BLaER1 treated with 17β-estradiol and CSF1 and Interleukin-3, amounts not matched to agents 10 nM and 100 nM (cell line): Measurements from ENCODE around the gene SARS1.

ENCODE experiments used
- H3K27ac ChIP-seq, 11 experiments: shearing (Covaris generic); formaldehyde crosslinking; 2 replicates each; pipeline ENCODE4 v1.8.1; 2022
- H3K27me3 ChIP-seq, 11 experiments: shearing (Covaris generic); formaldehyde crosslinking; 2 replicates each; pipeline ENCODE4 v1.8.1; 2022
- H3K36me3 ChIP-seq, 11 experiments: shearing (Covaris generic); formaldehyde crosslinking; 2 replicates each; pipeline ENCODE4 v1.8.1; 2022
- H3K4me1 ChIP-seq, 10 experiments: shearing (Covaris generic); formaldehyde crosslinking; 2 replicates each; pipeline ENCODE4 v1.8.1; 2022
- H3K4me2 ChIP-seq, 11 experiments: shearing (Covaris generic); formaldehyde crosslinking; 2 replicates each; pipeline ENCODE4 v1.8.1; 2022
- H3K4me3 ChIP-seq, 10 experiments: shearing (Covaris generic); formaldehyde crosslinking; 2 replicates each; pipeline ENCODE4 v1.8.1; 2022
- H3K9ac ChIP-seq, 11 experiments: shearing (Covaris generic); formaldehyde crosslinking; 2 replicates each; pipeline ENCODE4 v1.8.1; 2022
- H3K9me3 ChIP-seq, 11 experiments: shearing (Covaris generic); formaldehyde crosslinking; replicated peaks in 1 of 11; 2 replicates each; pipeline ENCODE4 v1.8.1; 2022
- H4K20me1 ChIP-seq, 11 experiments: shearing (Covaris generic); formaldehyde crosslinking; 2 replicates each; pipeline ENCODE4 v1.8.1; 2022
- Cebpa-rat ChIP-seq, 11 experiments: shearing (Covaris generic); IDR thresholded peaks; 2 replicates each; pipeline ENCODE4 v1.8.1; 2022

SARS1 gene

DNA sequence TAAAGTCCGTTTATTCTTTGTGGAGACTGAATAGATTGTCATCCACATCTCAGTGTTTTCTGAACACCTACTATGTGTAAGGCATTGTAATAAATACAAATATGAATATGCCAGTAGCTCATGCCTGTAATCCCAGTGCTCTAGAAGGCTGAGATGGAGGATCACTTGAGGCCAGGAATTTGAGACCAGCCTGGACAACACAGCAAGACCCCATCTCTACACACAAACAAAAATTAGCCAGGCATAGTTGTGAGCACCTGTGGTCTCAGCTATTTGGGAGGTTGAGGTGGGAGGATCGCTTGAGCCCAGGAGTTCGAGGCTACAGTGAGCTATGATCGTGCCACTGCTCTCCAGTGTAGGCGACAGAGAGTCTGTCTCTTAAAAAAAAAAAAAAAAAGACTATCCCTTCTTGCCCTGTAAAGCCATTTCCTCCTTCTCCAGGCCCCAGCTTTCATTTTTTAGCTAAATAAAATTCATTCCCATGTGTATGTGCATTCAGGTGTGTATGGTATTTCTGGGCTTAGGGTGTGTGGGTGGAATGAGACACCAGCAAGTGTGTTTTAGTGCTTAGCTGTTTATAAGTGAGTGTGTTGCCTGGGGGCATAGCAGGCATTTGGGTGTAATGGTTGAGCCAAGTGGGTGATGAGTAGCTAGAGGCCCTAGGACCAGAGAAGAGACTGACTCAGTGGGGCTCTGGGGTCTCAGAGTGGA, 43.4 kb downstream of the SARS1 start:
- Histone ChIP-seq H3K4me2 (no peak overlapping the region), H3K4me1 (peaks cover 30 to 44% (median 36%) of the 10 kb centered on the region in 10 experiments), H3K9me3 (no peaks in the 10 kb centered on the region), H3K27ac (no peak overlapping the region; a peak in 1 of 22 replicates), H4K20me1 (no peaks in the 10 kb centered on the region), H3K9ac (no peak overlapping the region), H3K36me3 (peaks cover 0 to 28% (median 10%) of the 10 kb centered on the region in 11 experiments; a peak in 12 of 22 replicates), H3K4me3 (no peak overlapping the region), H3K27me3 (no peaks in the 10 kb centered on the region)
- TF ChIP-seq Cebpa-rat (IDR thresholded peaks at IDR 0.05), result no peak

DNA sequence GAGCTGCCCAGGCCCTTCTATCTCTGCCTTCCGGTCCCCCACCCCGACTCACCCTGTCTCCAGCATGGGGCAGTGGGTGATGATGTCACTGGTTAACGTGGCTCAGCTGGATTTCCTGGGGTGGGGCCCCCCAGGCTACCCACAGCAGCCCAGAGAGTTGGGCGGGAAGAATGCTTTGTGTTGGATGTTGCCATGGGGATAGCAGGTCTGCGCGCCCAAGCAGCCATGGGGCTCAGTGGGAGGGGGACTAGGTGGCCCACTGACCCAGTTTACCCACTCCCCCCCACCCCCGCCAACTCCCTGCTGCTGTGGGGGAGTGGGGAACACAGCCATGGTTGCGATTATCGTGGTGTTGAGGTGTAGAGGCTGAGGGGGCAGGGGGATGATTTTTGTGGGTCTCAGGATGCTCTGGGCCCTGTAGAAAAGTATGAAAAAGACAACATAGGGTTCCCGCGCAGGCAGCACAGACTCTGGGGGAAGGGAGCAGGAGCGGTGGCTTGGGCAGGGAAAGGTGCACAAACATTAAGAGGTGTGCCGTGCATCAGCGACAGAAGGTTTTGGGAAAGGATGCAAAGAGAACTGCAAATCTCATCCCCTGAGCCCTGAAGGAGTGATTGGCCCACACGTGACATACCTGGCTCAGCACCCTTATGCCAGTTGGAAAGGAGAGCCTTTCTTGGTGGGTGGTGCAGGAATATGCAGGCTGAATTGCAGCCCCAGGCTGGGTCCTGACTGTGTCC, 44.1 kb downstream of the SARS1 start:
- Histone ChIP-seq H4K20me1 (no peaks in the 10 kb centered on the region), H3K27me3 (no peaks in the 10 kb centered on the region), H3K9ac (no peak overlapping the region), H3K27ac (no peak overlapping the region; a peak in 1 of 22 replicates), H3K4me2 (no peak overlapping the region), H3K9me3 (no peaks in the 10 kb centered on the region), H3K36me3 (peaks cover 0 to 30% (median 10%) of the 10 kb centered on the region in 11 experiments; a peak in 12 of 22 replicates), H3K4me1 (peaks cover 30 to 40% (median 34%) of the 10 kb centered on the region in 10 experiments), H3K4me3 (no peak overlapping the region)
- TF ChIP-seq Cebpa-rat (IDR thresholded peaks at IDR 0.05), result no peak

DNA sequence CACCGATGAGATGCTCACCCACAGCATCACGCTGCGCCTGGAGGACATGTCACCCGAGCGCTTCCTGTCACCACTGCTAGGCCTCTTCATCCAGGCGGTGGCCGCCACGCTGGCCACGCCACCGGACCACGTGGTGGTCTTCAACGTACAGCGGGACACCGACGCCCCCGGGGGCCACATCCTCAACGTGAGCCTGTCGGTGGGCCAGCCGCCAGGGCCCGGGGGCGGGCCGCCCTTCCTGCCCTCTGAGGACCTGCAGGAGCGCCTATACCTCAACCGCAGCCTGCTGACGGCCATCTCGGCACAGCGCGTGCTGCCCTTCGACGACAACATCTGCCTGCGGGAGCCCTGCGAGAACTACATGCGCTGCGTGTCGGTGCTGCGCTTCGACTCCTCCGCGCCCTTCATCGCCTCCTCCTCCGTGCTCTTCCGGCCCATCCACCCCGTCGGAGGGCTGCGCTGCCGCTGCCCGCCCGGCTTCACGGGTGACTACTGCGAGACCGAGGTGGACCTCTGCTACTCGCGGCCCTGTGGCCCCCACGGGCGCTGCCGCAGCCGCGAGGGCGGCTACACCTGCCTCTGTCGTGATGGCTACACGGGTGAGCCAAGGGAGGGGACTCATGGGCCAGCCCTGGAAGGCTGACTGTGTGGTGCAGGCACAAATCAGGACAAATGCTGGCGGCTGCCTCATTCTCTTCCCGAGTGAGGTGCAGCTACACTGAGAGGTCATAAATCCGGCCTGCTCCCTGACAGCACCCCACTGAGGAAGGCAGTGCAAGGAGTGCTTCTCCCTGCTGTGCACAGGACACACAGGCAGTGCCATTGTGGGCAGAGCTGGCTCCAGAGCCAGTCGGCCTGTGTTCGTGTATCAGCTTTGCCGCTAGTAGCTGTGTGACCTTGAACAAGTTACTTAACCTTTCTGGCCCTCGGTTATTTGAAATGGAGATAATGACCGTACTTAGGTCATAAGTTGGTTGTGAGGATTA, 45.1 kb downstream of the SARS1 start:
- Histone ChIP-seq H3K4me1 (peaks cover 21 to 32% (median 27%) of the 10 kb centered on the region in 10 experiments), H3K9ac (no peak overlapping the region), H3K27me3 (no peaks in the 10 kb centered on the region), H3K9me3 (no peaks in the 10 kb centered on the region), H3K4me2 (no peak overlapping the region), H4K20me1 (no peaks in the 10 kb centered on the region), H3K27ac (no peak overlapping the region), H3K4me3 (no peak overlapping the region), H3K36me3 (peaks cover 0 to 30% (median 10%) of the 10 kb centered on the region in 11 experiments; a peak in 12 of 22 replicates)
- TF ChIP-seq Cebpa-rat (IDR thresholded peaks at IDR 0.05), result no peak

DNA sequence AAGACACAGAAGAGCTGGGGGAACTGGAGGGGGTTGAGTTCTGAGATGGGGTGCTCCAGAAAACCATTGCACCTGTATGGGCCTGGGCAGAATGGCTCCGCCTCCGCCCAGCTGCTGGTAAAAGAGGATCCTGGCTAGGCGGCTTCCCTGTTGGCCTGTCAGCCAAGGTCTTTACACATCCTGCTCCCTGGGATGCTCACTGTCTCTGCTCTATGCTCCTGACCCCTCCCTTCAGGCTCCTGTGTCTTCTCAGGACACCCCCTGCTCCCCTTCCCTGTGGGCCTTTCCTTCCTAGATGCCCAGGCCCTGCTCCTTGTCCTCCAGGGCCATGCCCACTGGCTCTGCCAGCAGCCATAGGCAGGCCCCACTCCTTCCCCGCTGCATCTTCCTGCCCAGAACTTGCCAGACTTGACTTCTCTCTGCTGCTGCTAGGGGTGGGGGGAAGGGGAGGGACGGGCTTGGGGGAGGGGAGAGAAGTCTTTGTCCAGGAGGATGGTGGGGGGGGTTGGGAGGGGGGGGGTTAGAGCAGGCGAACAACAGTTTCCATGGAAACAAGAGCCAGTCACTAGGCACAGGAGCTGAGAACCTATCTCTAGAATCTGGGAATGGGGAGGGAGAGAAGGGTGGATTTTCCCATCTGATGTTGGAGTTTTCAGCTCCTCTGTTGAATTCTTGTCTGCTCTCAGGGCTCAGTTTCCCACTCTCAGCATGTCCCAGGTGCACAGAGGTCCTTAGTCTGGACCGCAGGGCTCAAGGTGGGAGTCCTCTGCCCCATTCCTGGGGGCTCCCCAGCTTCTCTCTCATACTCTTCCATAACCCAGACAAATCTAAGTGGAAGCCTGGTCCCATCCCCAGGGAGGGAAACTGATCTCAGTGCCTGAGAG, 46.2 kb downstream of the SARS1 start:
- H3K4me2 ChIP-seq, result no peak overlapping the region
- H3K9me3 ChIP-seq, result no peaks in the 10 kb centered on the region
- 0 out of 22 replicates have a peak overlapping the region, but pooled peaks of 1 of the 11 experiments have one; percentile 23 for H3K9ac ChIP-seq
- TF ChIP-seq Cebpa-rat (IDR thresholded peaks at IDR 0.05), result no peak
- peaks cover 10 to 24% (median 18%) of the 10 kb centered on the region in 10 experiments for H3K4me1 ChIP-seq
- H3K27ac ChIP-seq, result no peak overlapping the region
- H3K4me3 ChIP-seq, result no peak overlapping the region
- peaks cover 0 to 35% (median 14%) of the 10 kb centered on the region in 11 experiments; a peak in 12 of 22 replicates for H3K36me3 ChIP-seq
- no peaks in the 10 kb centered on the region for H3K27me3 ChIP-seq
- H4K20me1 ChIP-seq, result no peaks in the 10 kb centered on the region

DNA sequence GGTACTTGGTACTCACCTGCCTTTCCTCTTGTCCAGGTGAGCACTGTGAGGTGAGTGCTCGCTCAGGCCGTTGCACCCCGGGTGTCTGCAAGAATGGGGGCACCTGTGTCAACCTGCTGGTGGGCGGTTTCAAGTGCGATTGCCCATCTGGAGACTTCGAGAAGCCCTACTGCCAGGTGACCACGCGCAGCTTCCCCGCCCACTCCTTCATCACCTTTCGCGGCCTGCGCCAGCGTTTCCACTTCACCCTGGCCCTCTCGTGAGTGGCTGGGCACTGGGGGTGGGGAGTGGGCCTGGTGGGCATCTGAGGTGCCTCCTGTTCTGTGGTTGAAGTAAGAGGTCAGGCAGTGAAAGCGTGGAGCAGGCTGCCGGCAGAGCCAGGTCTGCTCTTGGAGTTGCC, 47.3 kb downstream of the SARS1 start:
- Histone ChIP-seq H3K4me2 (no peak overlapping the region), H3K9me3 (no peaks in the 10 kb centered on the region), H3K27ac (no peak overlapping the region), H3K9ac (no peak overlapping the region), H3K27me3 (no peaks in the 10 kb centered on the region), H3K4me1 (peaks cover 0 to 14% (median 7%) of the 10 kb centered on the region in 10 experiments; a peak in 14 of 20 replicates), H3K36me3 (peaks cover 0 to 46% (median 14%) of the 10 kb centered on the region in 11 experiments; a peak in 12 of 22 replicates), H3K4me3 (no peak overlapping the region), H4K20me1 (no peaks in the 10 kb centered on the region)
- no peak for TF ChIP-seq Cebpa-rat (IDR thresholded peaks at IDR 0.05)

DNA sequence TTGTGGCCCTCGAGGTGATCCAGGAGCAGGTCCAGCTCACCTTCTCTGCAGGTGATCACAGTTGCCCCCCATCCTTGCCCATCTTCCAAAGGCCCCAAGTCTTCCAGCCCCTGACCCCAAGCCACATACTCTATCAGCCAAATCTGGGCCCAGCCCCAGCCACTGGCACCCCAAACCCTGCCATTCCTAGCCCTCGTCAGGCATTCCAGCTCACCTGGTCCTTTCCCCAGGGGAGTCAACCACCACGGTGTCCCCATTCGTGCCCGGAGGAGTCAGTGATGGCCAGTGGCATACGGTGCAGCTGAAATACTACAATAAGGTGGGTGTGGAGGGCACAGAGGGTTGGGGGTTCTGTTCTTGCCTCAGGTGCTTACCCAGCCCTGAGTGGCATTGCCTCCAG, 47.9 kb downstream of the SARS1 start:
- TF ChIP-seq Cebpa-rat (IDR thresholded peaks at IDR 0.05), result no peak

DNA sequence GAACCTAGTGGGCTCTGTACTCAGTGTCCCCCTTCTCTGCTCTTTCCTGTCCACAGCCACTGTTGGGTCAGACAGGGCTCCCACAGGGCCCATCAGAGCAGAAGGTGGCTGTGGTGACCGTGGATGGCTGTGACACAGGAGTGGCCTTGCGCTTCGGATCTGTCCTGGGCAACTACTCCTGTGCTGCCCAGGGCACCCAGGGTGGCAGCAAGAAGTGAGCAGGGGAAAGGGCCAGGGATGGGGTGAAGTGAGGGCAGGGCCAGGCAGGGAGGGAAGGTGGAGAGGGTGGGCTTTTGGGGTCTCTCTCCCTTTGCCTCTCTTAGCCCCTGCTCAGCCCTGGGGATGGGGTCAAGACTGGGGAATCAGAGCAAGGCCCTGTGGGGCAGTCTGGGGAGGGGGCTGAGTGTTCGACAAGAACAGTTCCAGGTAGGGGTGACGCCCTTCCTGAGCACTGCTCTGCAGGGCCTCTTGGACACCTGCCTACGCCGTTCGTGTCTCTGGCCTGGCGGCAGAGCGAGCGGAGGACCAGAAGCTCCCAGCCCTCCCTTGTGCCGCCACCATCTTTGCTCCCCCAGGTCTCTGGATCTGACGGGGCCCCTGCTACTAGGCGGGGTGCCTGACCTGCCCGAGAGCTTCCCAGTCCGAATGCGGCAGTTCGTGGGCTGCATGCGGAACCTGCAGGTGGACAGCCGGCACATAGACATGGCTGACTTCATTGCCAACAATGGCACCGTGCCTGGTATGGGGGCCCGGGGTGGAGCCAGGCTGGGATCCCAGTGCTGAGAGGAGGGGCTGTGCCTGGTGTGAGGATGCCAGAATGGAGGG, 48.7 kb downstream of the SARS1 start:
- no peaks in the 10 kb centered on the region for H3K27me3 ChIP-seq
- H3K9ac ChIP-seq, result no peak overlapping the region
- H3K4me3 ChIP-seq, result no peak overlapping the region
- H3K9me3 ChIP-seq, result no peaks in the 10 kb centered on the region
- H3K4me1 ChIP-seq, result peaks cover 7 to 19% (median 10%) of the 10 kb centered on the region in 10 experiments
- H3K4me2 ChIP-seq, result no peak overlapping the region
- H3K36me3 ChIP-seq, result peaks cover 0 to 50% (median 14%) of the 10 kb centered on the region in 11 experiments; a peak in 12 of 22 replicates
- H4K20me1 ChIP-seq, result no peaks in the 10 kb centered on the region
- no peak overlapping the region for H3K27ac ChIP-seq
- TF ChIP-seq Cebpa-rat (IDR thresholded peaks at IDR 0.05), result no peak

More for the DNA sequence above, 47.9 kb downstream of the SARS1 start:
- Histone ChIP-seq H3K9ac (no peak overlapping the region), H3K4me1 (peaks cover 0 to 11% (median 4%) of the 10 kb centered on the region in 10 experiments; a peak in 9 of 20 replicates), H3K27me3 (no peaks in the 10 kb centered on the region), H3K4me2 (no peak overlapping the region), H3K27ac (no peak overlapping the region), H4K20me1 (no peaks in the 10 kb centered on the region), H3K9me3 (no peaks in the 10 kb centered on the region), H3K36me3 (peaks cover 0 to 48% (median 14%) of the 10 kb centered on the region in 11 experiments; a peak in 12 of 22 replicates), H3K4me3 (no peak overlapping the region)
